ENCODE data around the gene TSPAN9. TPM values are rescaled to one million over a fixed set of nuclear protein-coding genes. Genes with fewer than 3 reads are reported as not detected.

Gene TSPAN9
- polyA plus RNA-seq, 1 donor from 2014 or later: not detected

- H3K4me1 Mint-ChIP-seq: no peaks in the 10 kb centered on the region
- H3K4me3 Mint-ChIP-seq: no peak overlapping the region
- H3K36me3 Mint-ChIP-seq: no peaks in the 10 kb centered on the region
- H3K27me3 Mint-ChIP-seq: no peaks in the 10 kb centered on the region
- H3K9me3 Mint-ChIP-seq: no peaks in the 10 kb centered on the region
- no peak overlapping the region for H3K27ac Mint-ChIP-seq
Observed at GRCh38 chr12:3320881-3321509, 243.8 kb downstream of the TSPAN9 start.

- H3K36me3 Mint-ChIP-seq: no peaks in the 10 kb centered on the region
- H3K4me3 Mint-ChIP-seq: peak overlapping the region in 1 of 4 donors; percentile 8
- no peaks in the 10 kb centered on the region for H3K27me3 Mint-ChIP-seq
- peaks cover 0 to 2% (median 0%) of the 10 kb centered on the region in 3 donors for H3K9me3 Mint-ChIP-seq
- no peaks in the 10 kb centered on the region for H3K4me1 Mint-ChIP-seq
- H3K27ac Mint-ChIP-seq: no peak overlapping the region
Observed at GRCh38 chr12:3321881-3322280, 244.7 kb downstream of the TSPAN9 start.

- no peak overlapping the region for H3K4me3 Mint-ChIP-seq
- H3K27ac Mint-ChIP-seq: no peak overlapping the region
- H3K27me3 Mint-ChIP-seq: peaks cover 2% of the 10 kb centered on the region
- H3K9me3 Mint-ChIP-seq: peaks cover 0 to 2% (median 0%) of the 10 kb centered on the region in 3 donors
- H3K36me3 Mint-ChIP-seq: no peaks in the 10 kb centered on the region
- no peaks in the 10 kb centered on the region for H3K4me1 Mint-ChIP-seq
Observed at GRCh38 chr12:3323002-3323685, 246.0 kb downstream of the TSPAN9 start.

GRCh38 chr12:3325736-3326135, 248.6 kb downstream of the TSPAN9 start:
- Mint-ChIP-seq H3K4me1 (no peaks in the 10 kb centered on the region), H3K9me3 (peaks cover 0 to 2% (median 2%) of the 10 kb centered on the region in 3 donors), H3K27me3 (peaks cover 6% of the 10 kb centered on the region), H3K27ac (no peak overlapping the region), H3K4me3 (no peak overlapping the region), H3K36me3 (no peaks in the 10 kb centered on the region)

GRCh38 chr12:3326156-3326849, 249.1 kb downstream of the TSPAN9 start:
- H3K27ac Mint-ChIP-seq: no peak overlapping the region

GRCh38 chr12:3326850-3327780, 249.9 kb downstream of the TSPAN9 start:
- Mint-ChIP-seq H3K27me3 (peaks cover 6% of the 10 kb centered on the region), H3K4me1 (no peaks in the 10 kb centered on the region), H3K9me3 (peaks cover 0 to 2% (median 2%) of the 10 kb centered on the region in 3 donors), H3K4me3 (no peak overlapping the region), H3K36me3 (no peaks in the 10 kb centered on the region), H3K27ac (no peak overlapping the region)

More at GRCh38 chr12:3326156-3326849, 249.1 kb downstream of the TSPAN9 start:
- Mint-ChIP-seq H3K4me3 (no peak overlapping the region), H3K9me3 (peaks cover 0 to 2% (median 2%) of the 10 kb centered on the region in 3 donors), H3K4me1 (no peaks in the 10 kb centered on the region), H3K36me3 (no peaks in the 10 kb centered on the region), H3K27me3 (peaks cover 6% of the 10 kb centered on the region)

- no peak overlapping the region for H3K27ac Mint-ChIP-seq
- H3K27me3 Mint-ChIP-seq: peaks cover 6% of the 10 kb centered on the region
- no peaks in the 10 kb centered on the region for H3K36me3 Mint-ChIP-seq
- peaks cover 0 to 2% (median 2%) of the 10 kb centered on the region in 3 donors for H3K9me3 Mint-ChIP-seq
- H3K4me1 Mint-ChIP-seq: no peaks in the 10 kb centered on the region
- no peak overlapping the region for H3K4me3 Mint-ChIP-seq
Observed at GRCh38 chr12:3328081-3328480, 250.9 kb downstream of the TSPAN9 start.

GRCh38 chr12:3328571-3328970, 251.4 kb downstream of the TSPAN9 start:
- Mint-ChIP-seq H3K4me1 (no peaks in the 10 kb centered on the region), H3K4me3 (no peak overlapping the region), H3K27me3 (peaks cover 6% of the 10 kb centered on the region), H3K9me3 (peaks cover 0 to 2% (median 2%) of the 10 kb centered on the region in 3 donors), H3K27ac (no peak overlapping the region), H3K36me3 (no peaks in the 10 kb centered on the region)

- Mint-ChIP-seq H3K4me3 (no peak overlapping the region), H3K36me3 (no peaks in the 10 kb centered on the region), H3K4me1 (no peaks in the 10 kb centered on the region), H3K9me3 (peaks cover 0 to 2% (median 2%) of the 10 kb centered on the region in 3 donors), H3K27me3 (peaks cover 6% of the 10 kb centered on the region), H3K27ac (no peak overlapping the region)
Observed at GRCh38 chr12:3329361-3329760, 252.2 kb downstream of the TSPAN9 start.

GRCh38 chr12:3330976-3331510, 253.9 kb downstream of the TSPAN9 start:
- H3K36me3 Mint-ChIP-seq: no peaks in the 10 kb centered on the region
- H3K27me3 Mint-ChIP-seq: peaks cover 11% of the 10 kb centered on the region
- H3K27ac Mint-ChIP-seq: no peak overlapping the region
- H3K4me3 Mint-ChIP-seq: no peak overlapping the region
- no peaks in the 10 kb centered on the region for H3K4me1 Mint-ChIP-seq
- peaks cover 0 to 2% (median 2%) of the 10 kb centered on the region in 3 donors for H3K9me3 Mint-ChIP-seq

- H3K9me3 Mint-ChIP-seq: peaks cover 0 to 2% (median 0%) of the 10 kb centered on the region in 3 donors
- no peaks in the 10 kb centered on the region for H3K36me3 Mint-ChIP-seq
- no peak overlapping the region for H3K27ac Mint-ChIP-seq
- no peaks in the 10 kb centered on the region for H3K4me1 Mint-ChIP-seq
- H3K27me3 Mint-ChIP-seq: peaks cover 11% of the 10 kb centered on the region
- no peak overlapping the region for H3K4me3 Mint-ChIP-seq
Observed at GRCh38 chr12:3332188-3332587, 255.0 kb downstream of the TSPAN9 start.

- Mint-ChIP-seq H3K27me3 (peaks cover 9% of the 10 kb centered on the region), H3K27ac (no peak overlapping the region), H3K4me3 (no peak overlapping the region), H3K9me3 (peaks cover 0 to 2% (median 0%) of the 10 kb centered on the region in 3 donors), H3K4me1 (no peaks in the 10 kb centered on the region), H3K36me3 (no peaks in the 10 kb centered on the region)
Observed at GRCh38 chr12:3333583-3333982, 256.4 kb downstream of the TSPAN9 start.

- Mint-ChIP-seq H3K9me3 (peaks cover 0 to 2% (median 0%) of the 10 kb centered on the region in 3 donors), H3K4me3 (no peak overlapping the region), H3K36me3 (no peaks in the 10 kb centered on the region), H3K4me1 (no peaks in the 10 kb centered on the region), H3K27ac (peak overlapping the region in 1 of 3 donors; percentile 57), H3K27me3 (peaks cover 9% of the 10 kb centered on the region)
Observed at GRCh38 chr12:3333991-3334391, 256.8 kb downstream of the TSPAN9 start.

GRCh38 chr12:3335078-3335487, 257.9 kb downstream of the TSPAN9 start:
- no peaks in the 10 kb centered on the region for H3K36me3 Mint-ChIP-seq
- H3K4me1 Mint-ChIP-seq: no peaks in the 10 kb centered on the region
- no peak overlapping the region for H3K27ac Mint-ChIP-seq
- peaks cover 6% of the 10 kb centered on the region for H3K27me3 Mint-ChIP-seq
- no peak overlapping the region for H3K4me3 Mint-ChIP-seq
- H3K9me3 Mint-ChIP-seq: peaks cover 0 to 2% (median 0%) of the 10 kb centered on the region in 3 donors

Data from IgD-negative memory B cell (primary cell).